Frontal cortex (tissue), 4 donors: ENCODE measurements around the gene FGD6. TPM values are rescaled to one million over a fixed set of nuclear protein-coding genes. Genes with fewer than 3 reads are reported as not detected.
"Not testable (repeated sequence)": the region's sequence is repeated elsewhere in the genome, so short reads cannot be mapped to it uniquely, and the experiment has no call there.

Experiments
- DNase-seq, 2 donors: peaks; one replicate each; pipeline ENCODE4 v3.0.0; 2012; ENCODE audit warnings: low spot score in 2 of 2
- FAIRE-seq: peaks from 2 replicates; lab custom pipeline; 2012; peaks lifted over from hg19 to GRCh38; lab: Jason Lieb, UNC
- total RNA-seq: library from RNA; depleted of rRNA; stranded (reverse); fragments of >200 nt; gene quantifications from one replicate; pipeline ENCODE4 v1.2.3, GENCODE V29; 2014
- donor health status: control.
- donor health status: control.
- donor health status: control.

The FGD6 gene
- total RNA-seq, 1 donor from 2014 or later: 12.6 TPM

- no peak for DNase-seq
- FAIRE-seq: no peak
Measured at GRCh38 chr12:95237315-95237714, 20.0 kb upstream of the FGD6 start.

- DNase-seq: not testable (repeated sequence)
Measured at GRCh38 chr12:95235621-95236020, 18.4 kb upstream of the FGD6 start.

DNA sequence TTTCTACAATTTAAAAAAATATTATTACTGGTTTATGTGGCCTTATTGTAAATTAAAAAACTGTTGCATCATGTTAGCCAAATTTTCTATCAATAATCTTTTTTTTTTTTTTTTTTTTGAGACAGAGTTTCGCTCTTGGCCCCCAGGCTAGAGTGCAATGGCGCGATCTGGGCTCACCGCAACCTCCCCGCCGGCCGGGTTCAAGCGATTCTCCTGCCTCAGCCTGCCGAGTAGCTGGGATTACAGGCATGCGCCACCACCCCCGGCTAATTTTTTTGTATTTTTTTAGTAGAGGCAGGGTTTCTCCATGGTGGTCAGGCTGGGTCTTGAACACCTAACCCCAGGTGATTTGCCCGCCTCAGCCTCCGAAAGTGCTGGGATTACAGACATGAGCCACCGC lies 16.9 kb upstream of the FGD6 start:
- DNase-seq, FAIRE-seq: not testable (repeated sequence)

More at GRCh38 chr12:95235621-95236020, 18.4 kb upstream of the FGD6 start:
- FAIRE-seq: not testable (repeated sequence)

- FAIRE-seq: no peak
- no peak for DNase-seq
Measured at GRCh38 chr12:95231190-95231589, 13.9 kb upstream of the FGD6 start.

- FAIRE-seq (no peak), DNase-seq (no peak)
Measured at GRCh38 chr12:95230313-95230712, 13.0 kb upstream of the FGD6 start.

- FAIRE-seq (no peak), DNase-seq (no peak)
Measured at GRCh38 chr12:95229636-95230035, 12.4 kb upstream of the FGD6 start.

DNA sequence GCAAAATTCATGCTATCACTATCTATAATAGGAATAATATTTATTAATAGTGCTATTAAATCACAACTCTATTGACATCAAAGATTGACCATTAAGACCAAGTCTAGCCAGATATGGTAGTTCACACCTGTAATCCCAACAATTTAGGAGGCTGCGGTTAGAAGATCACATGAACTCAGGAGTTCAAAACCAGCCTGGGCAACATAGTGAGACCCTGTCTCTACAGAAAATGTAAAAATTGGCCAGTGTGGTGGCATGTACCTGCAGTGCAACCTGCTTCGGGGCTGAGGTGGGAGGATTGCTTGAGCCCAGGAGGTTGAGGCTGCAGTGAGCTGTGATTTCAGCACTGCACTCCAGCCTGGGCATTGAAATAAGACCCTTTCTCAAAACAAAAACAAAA lies 11.3 kb upstream of the FGD6 start:
- FAIRE-seq (no peak), DNase-seq (no peak)

DNA sequence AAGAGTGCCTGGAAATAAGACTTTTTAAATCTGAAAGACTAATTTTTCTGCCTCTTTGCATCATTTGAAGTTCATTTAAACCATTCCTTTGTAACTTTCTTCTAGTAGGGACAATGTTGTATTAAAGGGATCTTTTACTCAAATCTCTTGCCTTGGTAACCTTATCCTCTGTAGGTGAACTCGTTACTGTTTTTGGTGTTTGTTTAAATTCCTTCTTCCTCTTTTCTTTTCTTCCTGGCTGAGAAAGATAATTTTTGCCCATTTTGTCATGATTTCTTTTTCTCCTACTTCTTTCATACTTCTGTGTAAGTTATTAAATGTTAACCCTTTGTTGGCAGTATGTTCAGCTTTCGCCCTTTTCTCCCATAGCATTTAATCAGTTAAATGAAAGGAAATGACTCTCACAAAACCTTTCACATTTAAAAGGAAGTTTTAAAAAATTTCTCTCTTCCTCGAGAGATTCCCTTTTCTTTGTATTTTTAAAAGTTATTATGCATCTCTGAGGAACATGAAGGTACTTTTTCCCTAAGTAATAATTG lies 10.6 kb upstream of the FGD6 start:
- no peak for FAIRE-seq
- no peak for DNase-seq

DNA sequence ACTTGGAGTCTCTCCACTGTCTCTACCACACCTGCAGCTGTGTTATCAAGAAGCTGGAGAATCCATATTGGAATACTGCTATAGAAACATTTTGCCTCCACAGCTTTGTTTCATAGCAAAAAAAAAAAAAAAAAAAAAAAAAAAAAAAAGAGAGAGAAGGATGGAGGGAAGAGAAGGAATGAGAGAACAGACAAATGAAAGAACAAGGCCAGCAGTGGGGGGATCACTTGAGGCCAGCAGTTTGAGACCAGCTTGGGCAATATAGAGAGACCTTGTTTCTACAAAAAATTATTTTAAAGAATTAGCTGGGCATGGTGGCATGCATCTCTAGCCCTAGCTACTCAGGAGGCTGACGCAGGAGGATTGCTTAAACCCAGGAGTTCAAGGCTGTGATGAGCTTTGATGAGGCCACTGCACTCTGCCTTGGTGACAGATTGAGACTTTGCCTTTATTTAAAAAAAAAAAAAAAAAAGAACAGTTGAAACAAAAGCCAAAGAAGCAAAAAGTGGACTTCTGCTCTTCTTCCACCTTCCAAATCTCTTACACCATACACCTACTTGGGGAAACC lies 8.5 kb upstream of the FGD6 start:
- DNase-seq: no peak
- no peak for FAIRE-seq

DNA sequence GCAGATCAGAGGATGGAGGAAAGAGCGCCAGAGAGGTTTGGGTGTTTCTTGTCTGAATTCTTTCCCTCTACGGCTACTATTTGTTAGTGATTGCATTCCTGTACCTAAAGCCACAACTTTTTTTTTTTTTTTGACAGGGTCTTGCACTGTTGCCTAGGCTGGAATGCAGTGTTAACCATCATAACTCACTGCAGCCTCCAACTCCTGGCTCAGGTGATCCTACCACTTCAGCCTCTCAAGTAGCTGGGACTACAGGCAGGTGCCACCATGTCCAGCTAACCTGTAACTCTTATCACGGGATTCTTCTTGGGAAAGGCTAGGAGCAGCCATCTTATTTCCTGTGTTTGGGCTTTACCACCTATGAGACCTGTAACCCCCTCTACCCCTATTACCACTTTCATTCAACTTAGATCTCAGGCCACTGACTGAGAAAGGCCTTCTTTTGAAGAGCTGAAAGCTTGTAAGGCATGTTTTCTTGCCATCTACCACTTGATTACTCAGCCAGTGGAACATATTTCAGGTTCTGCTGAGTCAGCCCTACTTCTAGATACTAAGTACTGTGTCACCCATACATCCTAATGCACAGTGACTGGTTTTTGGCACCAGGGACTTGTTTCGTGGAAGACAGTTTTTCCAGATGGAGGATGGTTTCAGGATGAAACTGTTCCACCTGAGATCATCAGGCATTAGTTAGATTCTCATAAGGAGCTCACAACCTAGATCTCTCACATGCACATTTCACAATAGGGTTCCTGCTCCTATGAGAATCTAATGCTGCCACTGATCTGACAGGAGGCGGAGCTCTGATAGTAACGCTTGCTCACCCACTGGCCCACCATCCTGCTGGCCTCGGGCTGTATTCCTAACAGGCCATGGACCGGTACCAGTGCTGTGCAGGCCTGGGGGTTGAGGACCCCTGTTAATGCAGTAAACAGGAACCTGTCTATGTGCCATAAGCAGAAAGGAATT lies 7.2 kb upstream of the FGD6 start:
- DNase-seq: no peak
- FAIRE-seq: no peak

GRCh38 chr12:95220726-95221125 lies 3.5 kb upstream of the FGD6 start:
- no peak for DNase-seq
- no peak for FAIRE-seq

- DNase-seq: no peak
- no peak for FAIRE-seq
Measured at GRCh38 chr12:95220190-95220589, 2.9 kb upstream of the FGD6 start.

- FAIRE-seq (no peak), DNase-seq (peak in 1 of 2 donors; percentile 47)
Measured at GRCh38 chr12:95218150-95219133, 1.2 kb upstream of the FGD6 start.

- no peak for DNase-seq
- FAIRE-seq: no peak
Measured at GRCh38 chr12:95216711-95217376, 423 bp downstream of the FGD6 start.

- DNase-seq (no peak), FAIRE-seq (no peak)
Measured at GRCh38 chr12:95215949-95216348, 1.3 kb downstream of the FGD6 start.

- FAIRE-seq (no peak), DNase-seq (no peak)
Measured at GRCh38 chr12:95214466-95214865, 2.8 kb downstream of the FGD6 start.

DNA sequence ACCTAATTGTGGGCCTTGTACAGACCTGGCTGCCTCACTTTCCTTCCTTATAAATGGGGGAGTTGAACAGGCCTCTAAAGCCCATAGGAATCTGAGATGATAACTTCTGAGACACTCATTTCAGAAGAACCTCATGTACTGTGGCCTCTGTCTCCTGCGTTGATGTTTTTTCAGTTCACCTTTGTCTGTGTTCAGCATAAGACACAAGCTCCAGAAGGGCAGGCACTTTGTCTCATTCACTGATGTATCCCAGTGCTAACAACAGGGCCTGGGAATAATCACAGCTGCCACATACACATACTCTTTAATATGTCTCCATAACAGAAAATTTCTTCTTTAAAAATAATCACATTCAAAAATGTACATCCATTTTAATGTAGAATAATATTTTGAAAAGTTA lies 3.3 kb downstream of the FGD6 start:
- FAIRE-seq (no peak), DNase-seq (no peak)

- no peak for FAIRE-seq
- DNase-seq: no peak
Measured at GRCh38 chr12:95213119-95213518, 4.1 kb downstream of the FGD6 start.

GRCh38 chr12:95212586-95212985 lies 4.7 kb downstream of the FGD6 start:
- DNase-seq (no peak), FAIRE-seq (no peak)
